ENCODE results near the gene SMAP2. TPM values are rescaled to one million over a fixed set of nuclear protein-coding genes. Genes with fewer than 3 reads are reported as not detected.

Gene SMAP2
- total and polyA plus RNA-seq, 10 of the 15 experiments (the other 5 are each of a cell fraction or from before 2014, with no cell fraction given) = 33.4 to 177 (median 105) TPM

GRCh38 chr1:40338745-40339419, 34.6 kb upstream of the SMAP2 start (continued):
- TF ChIP-seq BCLAF1 (IDR thresholded peaks at IDR 0.05) (no peak), CHD1 (IDR thresholded peaks at IDR 0.05; ENCODE audit: low read depth, low read length) (no peak), ATF2 (IDR thresholded peaks at IDR 0.05; ENCODE audit: low read length) (no peak), KLF5 (IDR thresholded peaks at IDR 0.05; ENCODE audit: partially characterized antibody) (peak; percentile 48), RELA (IDR thresholded peaks at IDR 0.05; ENCODE audit: borderline replicate concordance, partially characterized antibody) (peak; percentile 81), ASH2L (IDR thresholded peaks at IDR 0.05; ENCODE audit: borderline replicate concordance, low read depth) (no peak), POU2F2 (IDR thresholded peaks at IDR 0.05; ENCODE audit: borderline replicate concordance, low read depth, low read length) (peak; percentile 77; the same call in 1 of the 3 replicates), ZNF217 (IDR thresholded peaks at IDR 0.05) (no peak), YY1 (IDR thresholded peaks at IDR 0.05; ENCODE audit: low read depth, low read length) (peak; percentile 86), HCFC1 (IDR thresholded peaks at IDR 0.05; ENCODE audit: low read length) (no peak), TCF12 (IDR thresholded peaks at IDR 0.05; ENCODE audit: low read depth, low read length) (peak; percentile 58; the same call in 1 of the 2 replicates), IKZF1 (conservative IDR thresholded peaks at IDR 0.05) (peak; percentile 29; the same call in 1 of the 2 replicates), PBX3 (IDR thresholded peaks at IDR 0.05; ENCODE audit: insufficient replicate concordance, low read depth, low read length) (peak; percentile 28), IRF3 (IDR thresholded peaks at IDR 0.05) (no peak), RB1 (IDR thresholded peaks at IDR 0.05; ENCODE audit: borderline replicate concordance) (peak; percentile 57; the same call in 1 of the 2 replicates)

All from GM12878 (cell line).